HUDEP-2 (cell line): ENCODE data around the gene GRIN2B.

Source experiments
- DNase-seq, 76 experiments: peaks; one replicate each; lab custom pipeline; 2025; ENCODE audit not compliant: unreplicated experiment in 76 of 76; lab: John Stamatoyannopoulos, UW

The GRIN2B gene

GRCh38 chr12:13959131-13959723 lies 22.2 kb downstream of the GRIN2B start:
- no peak for DNase-seq

GRCh38 chr12:13957576-13957975 lies 23.8 kb downstream of the GRIN2B start:
- no peak for DNase-seq

- no peak for DNase-seq
Observed at GRCh38 chr12:13956060-13956590, 25.3 kb downstream of the GRIN2B start.

GRCh38 chr12:13952096-13952495 lies 29.3 kb downstream of the GRIN2B start:
- no peak for DNase-seq

- DNase-seq: no peak
Observed at GRCh38 chr12:13950502-13950901, 30.9 kb downstream of the GRIN2B start.

GRCh38 chr12:13948621-13949020 lies 32.8 kb downstream of the GRIN2B start:
- no peak for DNase-seq

GRCh38 chr12:13947276-13947946 lies 34.0 kb downstream of the GRIN2B start:
- DNase-seq: no peak

GRCh38 chr12:13945641-13946040 lies 35.8 kb downstream of the GRIN2B start:
- no peak for DNase-seq

- DNase-seq: no peak
Observed at GRCh38 chr12:13945236-13945635, 36.2 kb downstream of the GRIN2B start.

- DNase-seq: no peak
Observed at GRCh38 chr12:13942826-13943225, 38.6 kb downstream of the GRIN2B start.

GRCh38 chr12:13941258-13942249 lies 39.8 kb downstream of the GRIN2B start:
- DNase-seq: peak in 16 of 76 experiments; percentile 1 to 39 (median 12)

GRCh38 chr12:13940335-13940865 lies 41.0 kb downstream of the GRIN2B start:
- no peak for DNase-seq

- DNase-seq: no peak
Observed at GRCh38 chr12:13937735-13938134, 43.7 kb downstream of the GRIN2B start.

GRCh38 chr12:13935169-13935568 lies 46.2 kb downstream of the GRIN2B start:
- DNase-seq: no peak
